Astrocyte (in vitro differentiated cells and primary cell): ENCODE data around the gene CMSS1. TPM values are rescaled to one million over a fixed set of nuclear protein-coding genes. Genes with fewer than 3 reads are reported as not detected.

Source experiments
- DNase-seq: peaks from one replicate; pipeline ENCODE4 v3.0.0-alpha.2; 2010; ENCODE audit warnings: low read depth
- FAIRE-seq: peaks from 2 replicates; lab custom pipeline; 2011; peaks lifted over from hg19 to GRCh38; lab: Jason Lieb, UNC
- H2AFZ ChIP-seq: 2 replicates; pipeline ENCODE4 v1.6.0; 2012; ENCODE audit warnings: low read depth, low read length, inconsistent platforms
- H3K27ac ChIP-seq: 2 replicates; pipeline ENCODE4 v1.5.1; 2011; ENCODE audit warnings: low read depth, low read length, inconsistent platforms
- H3K27me3 ChIP-seq: 2 replicates; pipeline ENCODE4 v1.6.0; 2011; ENCODE audit warnings: low read length, inconsistent platforms; ENCODE audit not compliant: insufficient read depth
- H3K36me3 ChIP-seq: 2 replicates; pipeline ENCODE4 v1.5.1; 2011; ENCODE audit warnings: low read length, inconsistent platforms; ENCODE audit not compliant: insufficient read depth
- H3K4me1 ChIP-seq: 2 replicates; pipeline ENCODE4 v1.5.1; 2011; ENCODE audit warnings: low read length, inconsistent platforms; ENCODE audit not compliant: insufficient read depth
- H3K4me2 ChIP-seq: 2 replicates; pipeline ENCODE4 v1.6.0; 2012; ENCODE audit warnings: low read length, inconsistent platforms
- H3K4me3 ChIP-seq: 2 replicates; pipeline ENCODE4 v1.5.1; 2011; ENCODE audit warnings: low read depth, mild to moderate bottlenecking, low read length, inconsistent platforms; ENCODE audit not compliant: insufficient read depth
- H3K79me2 ChIP-seq: 2 replicates; pipeline ENCODE4 v1.6.0; 2012; ENCODE audit warnings: mild to moderate bottlenecking, low read length, inconsistent platforms; ENCODE audit not compliant: insufficient read depth
- H3K9ac ChIP-seq: 2 replicates; pipeline ENCODE4 v1.6.0; 2012; ENCODE audit warnings: mild to moderate bottlenecking, low read length, inconsistent platforms
- H3K9me3 ChIP-seq: 2 replicates; pipeline ENCODE4 v1.5.1; 2012; ENCODE audit warnings: low read depth, mild to moderate bottlenecking, low read length, inconsistent platforms; ENCODE audit not compliant: insufficient read depth
- H4K20me1 ChIP-seq: 2 replicates; pipeline ENCODE4 v1.6.0; 2012; ENCODE audit warnings: low read length, inconsistent platforms; ENCODE audit not compliant: insufficient read depth
- H3K27ac Mint-ChIP-seq: one replicate; pipeline ENCODE4 v1.8.0; 2021; ENCODE audit warnings: mild to moderate bottlenecking, mixed read lengths; ENCODE audit not compliant: unreplicated experiment
- H3K27me3 Mint-ChIP-seq: one replicate; pipeline ENCODE4 v1.8.0; 2021; ENCODE audit warnings: low read depth, mixed read lengths; ENCODE audit not compliant: unreplicated experiment
- H3K36me3 Mint-ChIP-seq: one replicate; pipeline ENCODE4 v1.8.0; 2021; ENCODE audit warnings: low read depth, mixed read lengths; ENCODE audit not compliant: unreplicated experiment
- H3K4me1 Mint-ChIP-seq: one replicate; pipeline ENCODE4 v1.8.0; 2021; ENCODE audit warnings: low read depth, mixed read lengths; ENCODE audit not compliant: unreplicated experiment
- H3K4me3 Mint-ChIP-seq: one replicate; pipeline ENCODE4 v1.8.0; 2021; ENCODE audit warnings: mild to moderate bottlenecking, moderate library complexity, mixed read lengths; ENCODE audit not compliant: unreplicated experiment
- H3K9me3 Mint-ChIP-seq: one replicate; pipeline ENCODE4 v1.8.0; 2021; ENCODE audit warnings: mild to moderate bottlenecking, mixed read lengths; ENCODE audit not compliant: unreplicated experiment
- EZH2 ChIP-seq: IDR thresholded peaks from 2 replicates; pipeline ENCODE4 v1.6.1; 2012; ENCODE audit warnings: mild to moderate bottlenecking, low read length, inconsistent platforms; ENCODE audit not compliant: insufficient read depth
- total RNA-seq: library from RNA; stranded (reverse); gene quantifications from 2 replicates; pipeline ENCODE4 v1.2.1, GENCODE V29; 2021
- TF ChIP-seq, protein P1 (sequence below): IDR thresholded peaks from 2 replicates; pipeline ENCODE4 v1.5.1; 2011; ENCODE audit warnings: low read depth, mild to moderate bottlenecking, inconsistent platforms, low read length, moderate library complexity; ENCODE audit not compliant: insufficient read depth

The CMSS1 gene
- total RNA-seq, 1 donor from 2014 or later, result 12.5 TPM

DNA sequence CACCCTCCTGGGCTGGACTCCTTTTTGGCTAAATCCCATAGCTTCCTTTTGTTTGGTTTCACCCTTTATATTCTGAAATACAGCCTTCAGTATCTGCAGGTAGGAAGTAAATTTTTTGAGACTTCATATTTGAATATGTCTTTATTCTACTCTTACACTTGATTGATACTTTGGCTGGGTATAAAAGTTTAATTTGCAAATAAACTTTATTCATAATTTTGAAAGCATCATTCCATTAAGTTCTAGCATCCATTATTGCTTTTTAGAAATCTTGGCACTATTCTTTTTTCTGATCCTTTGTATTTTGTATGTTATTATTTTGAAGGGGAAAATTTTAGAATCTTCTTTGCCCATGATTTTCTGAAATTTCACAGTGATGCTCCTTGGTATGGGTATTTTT lies 337.9 kb downstream of the CMSS1 start:
- peaks cover 20% of the 10 kb centered on the region for H3K4me1 Mint-ChIP-seq
- peaks cover 16% of the 10 kb centered on the region for H3K4me1 ChIP-seq
- H3K4me3 ChIP-seq, result no peak overlapping the region
- H3K27me3 ChIP-seq, result no peaks in the 10 kb centered on the region
- no peaks in the 10 kb centered on the region for H3K79me2 ChIP-seq
- no peak overlapping the region for H3K4me3 Mint-ChIP-seq
- no peak overlapping the region for H2AFZ ChIP-seq
- no peak overlapping the region for H3K27ac ChIP-seq
- H3K9ac ChIP-seq, result no peak overlapping the region
- H3K9me3 Mint-ChIP-seq, result peaks cover 11% of the 10 kb centered on the region
- FAIRE-seq, result no peak
- no peaks in the 10 kb centered on the region for H3K27me3 Mint-ChIP-seq
- peaks cover 3% of the 10 kb centered on the region for H3K36me3 Mint-ChIP-seq
- H3K4me2 ChIP-seq, result no peak overlapping the region
- no peaks in the 10 kb centered on the region for H4K20me1 ChIP-seq
- no peak for TF ChIP-seq EZH2
- TF ChIP-seq, protein P1, sequence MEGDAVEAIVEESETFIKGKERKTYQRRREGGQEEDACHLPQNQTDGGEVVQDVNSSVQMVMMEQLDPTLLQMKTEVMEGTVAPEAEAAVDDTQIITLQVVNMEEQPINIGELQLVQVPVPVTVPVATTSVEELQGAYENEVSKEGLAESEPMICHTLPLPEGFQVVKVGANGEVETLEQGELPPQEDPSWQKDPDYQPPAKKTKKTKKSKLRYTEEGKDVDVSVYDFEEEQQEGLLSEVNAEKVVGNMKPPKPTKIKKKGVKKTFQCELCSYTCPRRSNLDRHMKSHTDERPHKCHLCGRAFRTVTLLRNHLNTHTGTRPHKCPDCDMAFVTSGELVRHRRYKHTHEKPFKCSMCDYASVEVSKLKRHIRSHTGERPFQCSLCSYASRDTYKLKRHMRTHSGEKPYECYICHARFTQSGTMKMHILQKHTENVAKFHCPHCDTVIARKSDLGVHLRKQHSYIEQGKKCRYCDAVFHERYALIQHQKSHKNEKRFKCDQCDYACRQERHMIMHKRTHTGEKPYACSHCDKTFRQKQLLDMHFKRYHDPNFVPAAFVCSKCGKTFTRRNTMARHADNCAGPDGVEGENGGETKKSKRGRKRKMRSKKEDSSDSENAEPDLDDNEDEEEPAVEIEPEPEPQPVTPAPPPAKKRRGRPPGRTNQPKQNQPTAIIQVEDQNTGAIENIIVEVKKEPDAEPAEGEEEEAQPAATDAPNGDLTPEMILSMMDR, result no peak
- no peak overlapping the region for H3K27ac Mint-ChIP-seq
- H3K36me3 ChIP-seq, result no peaks in the 10 kb centered on the region
- peaks cover 5% of the 10 kb centered on the region for H3K9me3 ChIP-seq
- no peak for DNase-seq

DNA sequence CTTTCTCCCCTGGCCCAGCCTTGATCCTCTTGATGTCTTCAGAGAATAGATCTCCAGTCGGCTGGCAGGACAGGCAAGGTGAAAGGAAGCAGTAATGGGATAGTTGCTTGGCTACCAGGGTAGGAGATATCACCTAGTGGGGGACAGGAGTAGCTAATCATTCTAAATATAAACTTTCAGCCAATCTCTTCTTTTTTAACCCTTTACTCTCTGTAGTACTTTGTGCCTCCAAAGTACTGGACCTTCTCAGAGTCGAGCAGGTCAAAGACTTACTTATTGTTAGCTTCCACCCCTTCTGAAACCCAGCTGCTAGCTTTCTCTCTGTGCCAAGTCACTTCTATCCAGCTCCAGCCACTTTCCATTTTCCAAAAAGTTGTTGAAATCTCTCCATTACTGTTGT lies 340.0 kb downstream of the CMSS1 start:
- FAIRE-seq (no peak), DNase-seq (no peak)
- H3K9me3 ChIP-seq, result peaks cover 5% of the 10 kb centered on the region
- H3K4me1 Mint-ChIP-seq, result peaks cover 11% of the 10 kb centered on the region
- peaks cover 3% of the 10 kb centered on the region for H3K36me3 Mint-ChIP-seq
- H3K36me3 ChIP-seq, result no peaks in the 10 kb centered on the region
- no peak overlapping the region for H3K4me3 ChIP-seq
- no peak overlapping the region for H3K9ac ChIP-seq
- no peak overlapping the region for H2AFZ ChIP-seq
- H3K27me3 ChIP-seq, result no peaks in the 10 kb centered on the region
- no peaks in the 10 kb centered on the region for H3K79me2 ChIP-seq
- peaks cover 11% of the 10 kb centered on the region for H3K9me3 Mint-ChIP-seq
- no peak overlapping the region for H3K27ac ChIP-seq
- H3K4me1 ChIP-seq, result peaks cover 16% of the 10 kb centered on the region
- H3K4me2 ChIP-seq, result no peak overlapping the region
- no peaks in the 10 kb centered on the region for H3K27me3 Mint-ChIP-seq
- no peaks in the 10 kb centered on the region for H4K20me1 ChIP-seq
- TF ChIP-seq, protein P1, result no peak
- no peak for TF ChIP-seq EZH2
- H3K4me3 Mint-ChIP-seq, result no peak overlapping the region
- H3K27ac Mint-ChIP-seq, result no peak overlapping the region

DNA sequence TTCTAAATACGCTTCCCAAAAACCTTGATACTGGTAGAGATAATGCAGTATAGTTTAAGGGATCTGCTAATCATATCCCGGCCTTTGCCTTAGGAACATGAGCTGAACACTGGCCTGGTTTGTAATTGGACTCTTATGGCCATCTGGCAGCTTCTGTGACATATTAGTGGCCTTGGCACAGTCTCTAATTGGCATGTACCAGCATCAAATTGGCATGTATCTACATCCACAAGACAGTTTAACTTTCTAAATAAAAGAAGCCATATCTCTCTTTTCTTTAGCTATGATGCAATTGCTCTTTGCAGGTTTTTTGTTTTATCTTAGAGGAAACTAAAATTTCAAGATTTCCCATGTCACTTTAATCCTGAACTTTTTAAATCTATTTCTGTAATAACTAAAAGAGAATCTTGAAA lies 341.3 kb downstream of the CMSS1 start:
- Mint-ChIP-seq H3K27ac (no peak overlapping the region), H3K27me3 (no peaks in the 10 kb centered on the region), H3K9me3 (peaks cover 11% of the 10 kb centered on the region), H3K36me3 (peaks cover 3% of the 10 kb centered on the region), H3K4me3 (no peak overlapping the region), H3K4me1 (peaks cover 11% of the 10 kb centered on the region)
- Histone ChIP-seq H3K4me1 (peaks cover 16% of the 10 kb centered on the region), H3K27ac (no peak overlapping the region), H3K27me3 (no peaks in the 10 kb centered on the region), H3K4me3 (no peak overlapping the region), H3K79me2 (no peaks in the 10 kb centered on the region), H3K4me2 (no peak overlapping the region), H4K20me1 (no peaks in the 10 kb centered on the region), H3K9ac (no peak overlapping the region), H2AFZ (no peak overlapping the region), H3K9me3 (peaks cover 5% of the 10 kb centered on the region), H3K36me3 (no peaks in the 10 kb centered on the region)
- DNase-seq (no peak), FAIRE-seq (no peak)
- no peak for TF ChIP-seq EZH2
- TF ChIP-seq, protein P1, result no peak
